ENCODE measurements around the gene GRIA1.
"Not testable (repeated sequence)": the region's sequence is repeated elsewhere in the genome, so short reads cannot be mapped to it uniquely, and the experiment has no call there.

The GRIA1 gene

GRCh38 chr5:153671653-153672346 lies 181.3 kb downstream of the GRIA1 start:
- no peak for DNase-seq

GRCh38 chr5:153672347-153673090 lies 182.0 kb downstream of the GRIA1 start:
- peak; percentile 13 for DNase-seq

GRCh38 chr5:153674356-153674755 lies 183.9 kb downstream of the GRIA1 start:
- no peak for DNase-seq

- no peak for DNase-seq
Observed at GRCh38 chr5:153676406-153676805, 185.9 kb downstream of the GRIA1 start.

GRCh38 chr5:153676821-153677220 lies 186.4 kb downstream of the GRIA1 start:
- no peak for DNase-seq

GRCh38 chr5:153678617-153679329 lies 188.3 kb downstream of the GRIA1 start:
- DNase-seq: no peak

GRCh38 chr5:153690236-153690635 lies 199.8 kb downstream of the GRIA1 start:
- no peak for DNase-seq

- no peak for DNase-seq
Observed at GRCh38 chr5:153696256-153696655, 205.8 kb downstream of the GRIA1 start.

GRCh38 chr5:153699035-153699434 lies 208.6 kb downstream of the GRIA1 start:
- no peak for DNase-seq

GRCh38 chr5:153700940-153701339 lies 210.5 kb downstream of the GRIA1 start:
- peak; percentile 10 for DNase-seq

- DNase-seq: no peak
Observed at GRCh38 chr5:153702265-153702664, 211.8 kb downstream of the GRIA1 start.

- DNase-seq: no peak
Observed at GRCh38 chr5:153704110-153704509, 213.6 kb downstream of the GRIA1 start.

- DNase-seq: no peak
Observed at GRCh38 chr5:153707626-153708025, 217.2 kb downstream of the GRIA1 start.

GRCh38 chr5:153711755-153712154 lies 221.3 kb downstream of the GRIA1 start:
- peak; percentile 17 for DNase-seq

GRCh38 chr5:153712946-153713345 lies 222.5 kb downstream of the GRIA1 start:
- DNase-seq: no peak

- no peak for DNase-seq
Observed at GRCh38 chr5:153713943-153714342, 223.5 kb downstream of the GRIA1 start.

GRCh38 chr5:153714798-153715197 lies 224.3 kb downstream of the GRIA1 start:
- DNase-seq: peak; percentile 31

- DNase-seq: no peak
Observed at GRCh38 chr5:153717287-153717686, 226.8 kb downstream of the GRIA1 start.

GRCh38 chr5:153718713-153719112 lies 228.2 kb downstream of the GRIA1 start:
- DNase-seq: no peak

GRCh38 chr5:153719324-153719723 lies 228.9 kb downstream of the GRIA1 start:
- DNase-seq: no peak

GRCh38 chr5:153723022-153723610 lies 232.6 kb downstream of the GRIA1 start:
- DNase-seq: not testable (repeated sequence)

GRCh38 chr5:153742060-153742459 lies 251.6 kb downstream of the GRIA1 start:
- DNase-seq: no peak

GRCh38 chr5:153744751-153745150 lies 254.3 kb downstream of the GRIA1 start:
- DNase-seq: no peak
